ENCODE measurements around the gene ZBTB16.

The ZBTB16 gene

DNA sequence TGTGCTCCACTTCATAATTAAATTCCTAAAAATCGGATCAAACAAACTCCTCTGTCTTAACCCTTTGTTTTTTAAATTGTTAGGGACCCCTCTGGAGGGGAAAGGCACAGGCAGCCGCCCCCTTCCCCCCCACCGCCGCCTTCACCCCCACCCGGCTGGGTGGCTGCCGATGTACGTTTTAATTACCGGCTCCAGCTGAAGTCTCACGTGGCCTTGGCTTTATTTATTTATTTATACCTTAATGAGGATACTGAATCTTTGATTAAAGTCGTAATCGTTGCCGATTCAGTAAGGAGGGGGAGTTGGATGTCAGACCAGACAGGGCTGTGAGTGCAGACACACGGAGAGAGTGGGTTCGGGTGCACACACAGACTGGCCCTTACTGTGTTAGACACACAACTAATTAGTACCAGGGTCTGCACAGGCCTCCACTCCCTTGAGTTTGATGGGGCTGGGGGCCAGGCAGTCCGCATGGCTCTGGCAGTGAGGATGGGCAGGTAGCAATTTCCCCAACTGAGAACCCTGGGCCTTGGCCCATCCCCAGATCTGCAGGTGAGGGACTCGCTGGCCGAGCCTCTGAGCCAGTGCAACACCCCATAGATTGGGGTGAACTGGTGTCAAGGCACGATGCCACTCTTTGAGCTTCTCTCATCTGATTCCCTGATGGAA is 185.3 kb downstream of the ZBTB16 start:
- DNase-seq (ENCODE audit: low read depth) = no peak

DNA sequence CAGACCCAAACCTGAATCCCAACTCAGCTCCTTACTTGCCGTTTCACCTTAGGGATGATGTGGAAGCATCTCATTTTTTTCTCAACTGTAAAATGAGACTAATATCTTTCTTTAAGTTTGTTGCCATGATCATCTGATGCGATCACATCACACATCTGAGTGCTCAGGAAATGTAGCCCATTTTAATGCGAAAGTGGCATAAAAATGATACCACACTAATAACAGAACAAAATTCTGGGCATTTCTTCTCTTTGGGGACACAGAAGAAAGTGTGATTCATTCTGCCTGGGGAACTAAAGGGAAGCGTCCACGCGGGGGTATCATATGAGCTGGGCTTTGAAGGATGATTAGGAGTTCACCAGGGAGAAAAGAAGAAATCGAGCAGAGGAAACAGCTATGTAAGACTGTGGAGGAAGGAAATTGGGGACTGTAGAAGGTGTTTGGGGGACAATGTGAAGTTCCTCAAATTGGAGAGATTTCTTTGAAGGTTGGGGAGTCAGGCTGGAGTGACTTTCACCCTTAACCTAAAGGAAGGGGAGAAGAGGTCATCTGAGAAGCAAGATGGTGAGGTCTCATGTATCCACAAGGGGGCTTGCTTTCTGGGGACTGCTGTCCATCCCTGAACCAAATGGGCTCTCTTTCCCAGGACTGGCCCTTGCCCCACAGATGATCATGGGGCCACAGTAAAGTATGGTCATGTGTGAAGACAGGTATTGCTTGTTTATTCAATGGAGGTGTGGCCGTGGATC is 187.0 kb downstream of the ZBTB16 start:
- DNase-seq (ENCODE audit: low read depth) = no peak

DNA sequence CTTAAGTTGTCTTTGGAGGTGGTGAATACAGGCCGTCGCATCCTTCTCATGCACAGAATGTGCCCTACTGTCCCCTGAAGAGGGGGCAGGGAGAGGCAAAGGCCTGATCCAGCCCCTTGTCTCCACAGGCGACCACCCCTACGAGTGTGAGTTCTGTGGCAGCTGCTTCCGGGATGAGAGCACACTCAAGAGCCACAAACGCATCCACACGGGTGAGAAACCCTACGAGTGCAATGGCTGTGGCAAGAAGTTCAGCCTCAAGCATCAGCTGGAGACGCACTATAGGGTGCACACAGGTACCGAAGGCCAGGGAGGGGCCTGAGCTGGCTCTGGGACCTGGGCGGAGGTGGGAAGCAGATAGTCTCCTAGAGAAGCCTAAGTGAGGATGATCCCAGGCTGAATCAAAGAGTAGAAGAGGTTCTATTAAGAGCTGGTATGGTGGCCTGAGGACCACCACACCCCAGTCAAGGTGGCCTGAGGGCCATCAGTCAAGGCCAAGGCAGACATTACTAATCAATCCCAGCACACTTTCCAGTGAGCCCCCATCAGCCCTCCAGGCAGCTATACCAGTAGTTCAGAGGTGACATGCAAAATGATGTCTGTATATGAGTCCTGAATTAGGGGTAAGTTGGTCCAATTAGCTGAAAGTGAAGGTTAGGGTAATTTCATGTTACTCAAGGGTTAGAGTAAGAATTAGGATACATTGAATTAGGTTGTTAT is 187.7 kb downstream of the ZBTB16 start:
- no peak for DNase-seq (ENCODE audit: low read depth)

DNA sequence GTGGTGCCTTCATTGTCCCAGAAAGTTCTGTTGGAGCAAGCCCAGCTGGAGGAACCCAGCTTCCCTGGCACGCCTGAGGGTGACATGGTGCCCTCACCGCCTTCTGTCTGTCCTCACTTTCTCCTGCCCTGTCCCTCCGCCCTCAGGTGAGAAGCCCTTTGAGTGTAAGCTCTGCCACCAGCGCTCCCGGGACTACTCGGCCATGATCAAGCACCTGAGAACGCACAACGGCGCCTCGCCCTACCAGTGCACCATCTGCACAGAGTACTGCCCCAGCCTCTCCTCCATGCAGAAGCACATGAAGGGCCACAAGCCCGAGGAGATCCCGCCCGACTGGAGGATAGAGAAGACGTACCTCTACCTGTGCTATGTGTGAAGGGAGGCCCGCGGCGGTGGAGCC is 190.7 kb downstream of the ZBTB16 start:
- DNase-seq (ENCODE audit: low read depth) = no peak

DNA sequence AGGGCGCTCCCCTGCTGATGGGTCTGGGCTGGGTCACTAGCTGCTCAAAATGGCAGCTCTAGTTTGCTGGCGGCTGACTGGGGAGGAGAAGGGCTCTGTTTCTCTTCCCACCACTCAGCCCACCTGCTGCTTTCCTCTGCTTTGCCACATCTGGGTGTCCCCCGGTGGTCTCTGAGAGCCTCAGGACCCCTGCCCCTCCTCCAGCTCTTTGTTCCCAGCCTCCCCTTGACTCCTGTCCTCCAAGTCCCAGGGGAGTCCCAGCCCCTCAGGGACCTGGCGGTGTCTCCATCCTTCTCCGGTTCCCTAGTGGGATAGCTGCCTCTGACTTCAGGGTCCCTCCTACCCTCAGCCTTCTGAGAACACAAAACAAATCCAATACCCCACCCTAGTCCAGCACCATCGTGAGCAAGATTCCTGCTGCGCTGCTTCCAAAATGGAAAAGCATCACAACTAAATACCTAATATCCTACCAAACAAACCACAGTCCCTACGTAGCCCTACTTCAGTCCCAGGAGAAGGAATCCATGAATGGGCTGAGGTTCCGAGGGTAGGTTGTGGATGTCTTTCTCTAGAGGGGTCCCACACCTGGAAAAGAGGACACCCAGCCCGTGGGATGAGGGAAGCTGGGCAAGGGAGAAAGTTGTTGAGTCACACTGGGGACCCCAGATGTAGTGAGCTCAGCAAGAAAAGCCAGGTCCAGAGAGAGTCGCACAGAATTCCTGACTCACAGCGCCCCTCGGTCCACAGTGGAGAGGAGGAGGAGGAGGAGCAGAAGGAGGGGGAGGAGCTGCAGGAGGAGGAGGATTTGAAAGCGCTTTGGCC is 191.7 kb downstream of the ZBTB16 start:
- no peak for DNase-seq (ENCODE audit: low read depth)

DNA sequence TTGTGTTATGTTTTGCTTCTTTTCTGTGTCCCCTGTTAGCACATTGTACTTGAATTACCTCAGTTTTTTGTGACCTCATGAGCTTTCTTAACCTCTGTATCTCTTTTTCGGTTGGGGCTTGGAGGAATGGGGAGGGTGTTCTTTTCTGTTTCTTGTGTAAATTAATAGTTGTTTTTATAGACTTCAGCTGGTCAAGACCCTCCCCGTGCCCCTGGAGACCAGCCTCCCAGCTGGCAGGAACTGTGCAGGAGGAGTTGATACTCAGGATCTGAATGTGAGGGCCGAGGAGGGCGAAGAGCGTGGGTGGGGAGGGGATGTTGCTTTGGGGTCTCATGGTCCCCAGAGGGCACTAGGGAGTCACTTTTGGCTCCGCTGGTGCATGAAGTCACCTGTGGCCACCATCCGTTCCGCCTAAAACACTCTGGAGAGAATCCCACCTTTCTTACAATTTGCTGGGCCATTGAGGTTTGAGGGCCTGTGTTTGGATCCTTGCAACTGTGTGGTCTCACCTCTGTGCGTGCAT is 192.4 kb downstream of the ZBTB16 start:
- DNase-seq (ENCODE audit: low read depth) = no peak

DNA sequence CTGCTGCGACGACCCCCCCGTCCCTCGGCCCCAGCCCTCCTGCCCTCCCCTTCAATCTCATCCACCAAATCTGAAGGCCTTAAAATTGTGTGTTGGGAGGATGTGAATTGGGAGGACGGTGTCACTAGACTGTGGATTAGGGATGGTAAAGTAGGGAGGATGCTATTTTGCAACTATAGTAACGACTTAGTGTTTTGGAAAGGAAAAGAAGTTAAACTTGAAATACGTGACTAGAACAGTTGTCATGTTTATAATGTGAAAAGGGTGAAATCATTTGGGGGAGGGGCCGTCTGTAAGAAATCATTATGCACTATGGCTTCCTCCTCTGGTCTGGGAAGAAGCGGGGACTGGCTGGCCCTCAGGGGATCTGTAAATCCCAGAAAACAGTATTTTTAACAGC is 193.3 kb downstream of the ZBTB16 start:
- no peak for DNase-seq (ENCODE audit: low read depth)

DNA sequence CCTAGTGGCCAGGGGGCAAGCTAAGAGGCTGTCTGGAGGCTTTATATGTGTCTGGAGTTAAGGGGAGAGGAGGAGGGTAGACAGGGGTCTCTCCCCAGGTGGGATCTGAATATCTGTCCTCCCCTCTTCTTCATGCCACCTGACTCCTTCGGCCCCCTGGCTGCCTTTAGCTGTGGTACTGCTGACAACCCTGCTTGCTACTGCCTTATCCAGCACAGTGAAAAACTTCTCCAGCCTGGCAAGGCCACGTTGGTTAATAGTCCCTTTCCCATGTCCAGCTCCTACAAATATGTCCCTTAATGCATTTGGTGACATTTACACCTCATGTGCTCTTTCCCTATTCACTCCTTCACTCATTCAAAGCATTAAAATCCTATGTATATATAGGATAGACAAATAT is 194.3 kb downstream of the ZBTB16 start:
- no peak for DNase-seq (ENCODE audit: low read depth)

DNA sequence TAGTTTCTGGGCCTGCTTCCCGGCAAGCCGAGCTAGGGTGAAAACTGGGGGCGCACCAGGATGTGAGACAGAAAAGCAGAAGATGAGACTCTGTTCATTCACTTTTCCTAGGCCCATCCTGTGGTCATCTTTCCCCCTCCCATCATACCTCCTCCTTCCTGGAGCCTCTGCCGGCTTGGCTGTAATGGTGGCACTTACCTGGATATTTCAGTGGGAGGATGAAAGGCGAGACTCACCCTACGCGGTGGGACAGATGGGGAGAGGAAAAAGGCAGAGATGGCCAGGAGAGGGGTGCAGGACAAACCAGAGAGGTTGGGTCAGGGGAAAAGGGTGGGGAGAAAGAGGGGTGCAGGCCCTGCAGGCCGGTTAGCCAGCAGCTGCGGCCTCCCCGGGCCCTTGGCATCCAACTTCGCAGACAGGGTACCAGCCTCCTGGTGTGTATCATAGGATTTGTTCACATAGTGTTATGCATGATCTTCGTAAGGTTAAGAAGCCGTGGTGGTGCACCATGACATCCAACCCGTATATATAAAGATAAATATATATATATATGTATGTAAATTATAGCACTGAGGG is 195.1 kb downstream of the ZBTB16 start:
- DNase-seq (ENCODE audit: low read depth) = no peak

DNA sequence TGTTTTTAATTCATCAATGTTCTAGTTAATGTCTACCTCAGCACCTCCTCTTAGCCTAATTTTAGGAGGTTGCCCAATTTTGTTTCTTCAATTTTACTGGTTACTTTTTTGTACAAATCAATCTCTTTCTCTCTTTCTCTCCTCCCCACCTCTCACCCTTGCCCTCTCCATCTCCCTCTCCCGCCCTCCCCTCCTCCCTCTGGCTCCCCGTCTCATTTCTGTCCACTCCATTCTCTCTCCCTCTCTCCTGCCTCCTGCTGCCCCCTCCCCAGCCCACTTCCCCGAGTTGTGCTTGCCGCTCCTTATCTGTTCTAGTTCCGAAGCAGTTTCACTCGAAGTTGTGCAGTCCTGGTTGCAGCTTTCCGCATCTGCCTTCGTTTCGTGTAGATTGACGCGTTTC is 195.8 kb downstream of the ZBTB16 start:
- no peak for DNase-seq (ENCODE audit: low read depth)

DNA sequence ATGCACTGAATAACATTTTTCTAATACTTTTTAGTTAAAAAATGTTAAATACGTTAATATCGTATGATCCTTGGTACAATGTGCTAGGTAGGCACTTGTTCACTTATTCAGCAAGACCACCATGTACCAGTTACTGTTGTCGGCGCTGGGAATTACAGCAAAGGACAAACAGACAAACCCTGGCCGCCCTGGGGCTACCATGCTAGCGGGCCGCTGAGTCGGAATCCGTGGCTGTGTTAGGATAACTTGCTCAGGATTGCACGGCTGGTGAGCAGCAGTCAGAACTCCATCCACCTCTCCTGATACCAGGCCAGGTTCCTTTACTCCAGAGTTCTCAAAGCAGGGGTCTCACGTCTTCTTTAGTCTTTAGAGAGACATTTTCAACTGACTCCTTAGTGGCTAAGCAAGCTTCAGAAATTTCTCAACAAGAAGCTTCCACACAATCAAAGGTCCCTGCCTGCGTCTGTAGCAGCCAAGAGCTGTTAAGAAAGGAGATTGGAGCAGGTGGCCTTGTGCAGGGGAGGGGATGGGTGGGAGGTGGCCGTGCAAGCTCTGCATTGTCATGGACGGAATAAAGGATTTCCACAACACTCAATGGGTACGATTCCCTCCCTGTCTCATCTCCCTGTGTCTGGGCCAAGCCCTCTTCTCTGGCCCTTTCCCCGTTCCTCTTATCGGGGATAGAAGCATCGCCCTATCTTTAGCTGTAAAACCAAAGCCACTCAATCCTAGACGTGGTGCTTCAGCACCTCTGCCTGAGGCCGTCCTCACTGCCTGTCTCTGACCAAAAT is 196.9 kb downstream of the ZBTB16 start:
- DNase-seq (ENCODE audit: low read depth) = no peak

DNA sequence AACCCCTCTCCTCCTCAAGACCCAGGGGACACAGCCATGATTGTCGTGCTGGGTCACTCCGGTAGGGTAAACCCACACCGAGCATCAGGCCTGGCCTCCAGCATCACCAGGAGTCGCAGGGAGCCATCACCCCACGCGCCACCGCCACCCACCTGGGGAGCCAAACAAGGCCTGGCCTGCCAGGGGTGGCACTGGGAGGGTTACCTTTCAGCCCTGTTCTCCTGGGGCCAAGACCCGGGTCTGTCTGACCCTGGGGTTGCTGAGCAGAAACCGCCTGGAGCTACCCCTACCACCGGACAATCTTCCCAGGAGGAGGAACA is 197.4 kb downstream of the ZBTB16 start:
- DNase-seq (ENCODE audit: low read depth) = no peak

DNA sequence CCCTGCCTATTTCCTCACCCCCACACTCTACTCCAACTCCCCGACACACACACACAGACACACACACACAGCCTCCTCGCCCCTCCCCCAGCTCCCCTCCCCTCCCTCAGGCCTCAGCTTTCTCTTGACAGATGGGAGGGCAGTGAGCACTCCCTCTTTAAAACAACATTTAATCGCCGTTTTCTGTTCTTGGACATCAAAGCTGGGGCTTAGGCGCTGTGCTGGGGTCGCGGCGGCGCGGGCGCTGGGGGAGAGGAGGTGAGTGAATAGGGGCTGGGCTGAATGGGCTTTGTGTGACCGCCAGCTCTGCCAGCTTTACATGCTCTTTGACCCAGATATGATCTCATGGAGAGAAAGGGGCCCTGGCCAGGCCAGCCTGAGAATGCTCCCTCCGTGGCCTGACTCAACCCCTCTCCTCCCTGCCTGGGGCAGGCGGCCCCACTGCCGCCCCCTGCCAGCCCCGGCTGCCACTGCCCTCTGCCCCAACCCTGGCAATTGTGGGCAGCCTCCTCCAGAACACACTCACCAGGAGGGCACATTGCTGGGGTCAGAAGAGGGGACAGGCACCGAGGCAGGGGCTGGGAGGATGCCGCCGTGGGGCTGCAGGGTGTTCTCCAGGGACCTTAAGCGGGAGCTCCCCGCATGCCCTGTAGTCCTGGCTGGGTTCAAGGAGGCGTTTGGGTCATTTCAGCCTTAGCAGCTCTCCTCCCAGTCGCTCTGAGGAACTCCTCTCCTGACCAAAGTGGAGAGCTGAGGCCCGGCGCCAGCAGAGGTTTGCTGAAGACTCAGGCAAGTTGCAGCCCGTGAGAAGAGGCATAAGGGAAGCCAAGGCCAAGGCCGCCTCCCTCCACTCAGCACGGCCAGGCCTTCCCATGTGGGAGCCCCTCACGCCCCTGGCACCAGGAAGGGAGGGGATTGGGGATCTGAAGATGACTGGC is 198.4 kb downstream of the ZBTB16 start:
- DNase-seq (ENCODE audit: low read depth) = no peak

DNA sequence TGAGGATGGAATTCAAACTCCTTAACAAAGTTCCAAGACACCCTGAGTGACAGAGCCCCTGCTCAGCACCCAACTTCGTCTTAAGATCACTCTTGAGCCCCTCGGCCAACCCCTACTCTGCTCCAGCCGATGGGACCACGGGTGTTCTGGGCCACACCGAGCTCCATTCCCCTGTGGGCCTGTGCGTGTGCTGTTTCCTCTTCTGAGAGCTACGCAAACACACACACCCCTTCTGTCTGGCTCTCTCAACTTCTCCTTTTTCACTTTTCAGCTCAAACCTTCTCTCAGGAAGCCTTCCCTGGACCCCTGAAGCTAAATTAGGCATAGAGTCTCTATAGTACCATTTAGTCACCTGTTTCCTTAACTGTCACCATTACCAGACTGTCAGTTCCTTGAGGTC is 199.2 kb downstream of the ZBTB16 start:
- no peak for DNase-seq (ENCODE audit: low read depth)

DNA sequence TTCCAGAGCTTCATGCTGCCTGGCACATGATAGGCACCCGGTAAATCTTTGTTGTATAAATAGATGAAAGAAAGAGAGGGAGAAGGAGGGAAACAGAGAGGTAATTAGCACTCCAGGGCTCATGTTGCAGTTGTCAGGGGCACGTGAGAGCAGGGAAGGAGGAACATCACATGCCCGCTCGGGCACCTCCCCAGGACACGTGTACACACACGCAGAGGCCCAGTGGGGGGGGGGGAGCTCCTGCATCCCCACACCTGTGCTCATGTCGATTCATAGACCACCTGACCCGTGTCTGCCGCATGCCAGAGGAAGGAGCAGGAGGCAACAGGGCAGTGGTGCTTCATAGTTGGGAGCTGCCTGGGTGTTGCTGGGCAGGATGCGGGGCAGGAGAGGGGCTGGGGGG is 199.6 kb downstream of the ZBTB16 start:
- DNase-seq (ENCODE audit: low read depth) = no peak

DNA sequence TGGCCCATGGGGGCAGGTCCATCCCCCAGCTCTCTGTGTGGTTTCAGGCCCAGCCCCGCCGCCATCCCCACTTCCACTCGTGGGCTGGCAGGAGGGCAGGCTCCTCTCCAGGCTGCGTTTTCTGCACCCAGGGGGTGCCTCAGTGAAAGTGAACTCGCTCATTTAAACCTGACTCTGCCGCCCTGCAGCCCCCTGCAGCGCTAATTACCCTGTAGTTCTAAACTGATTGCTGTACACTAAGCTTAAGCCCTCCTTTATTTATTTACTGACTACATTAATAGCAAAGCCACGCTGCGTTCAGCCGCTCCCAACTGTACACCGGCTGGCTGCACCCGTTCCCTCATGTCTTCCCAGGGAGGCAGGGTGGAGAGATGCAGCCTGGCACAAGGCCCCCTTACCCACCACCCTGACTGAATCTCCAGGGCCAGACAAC is 200.1 kb downstream of the ZBTB16 start:
- no peak for DNase-seq (ENCODE audit: low read depth)

DNA sequence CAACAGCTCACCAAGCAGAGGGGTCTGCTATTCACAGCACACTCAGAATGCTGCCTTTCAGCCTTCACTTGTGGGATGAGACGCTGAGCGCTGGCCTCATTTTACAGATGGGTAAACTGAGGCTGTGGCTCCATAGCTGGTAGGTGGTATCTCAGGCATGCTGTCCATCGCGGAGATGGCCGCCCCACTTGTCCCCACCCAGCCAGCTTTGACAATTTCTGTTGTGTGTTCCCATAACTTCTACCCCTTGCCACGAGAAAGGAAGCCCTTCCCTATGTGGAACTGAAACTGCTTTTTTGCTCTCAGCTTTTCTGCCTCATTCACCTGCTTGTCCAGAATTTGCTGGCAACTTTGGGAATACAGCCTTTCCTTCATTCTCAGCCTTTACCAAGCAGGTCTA is 200.6 kb downstream of the ZBTB16 start:
- no peak for DNase-seq (ENCODE audit: low read depth)

DNA sequence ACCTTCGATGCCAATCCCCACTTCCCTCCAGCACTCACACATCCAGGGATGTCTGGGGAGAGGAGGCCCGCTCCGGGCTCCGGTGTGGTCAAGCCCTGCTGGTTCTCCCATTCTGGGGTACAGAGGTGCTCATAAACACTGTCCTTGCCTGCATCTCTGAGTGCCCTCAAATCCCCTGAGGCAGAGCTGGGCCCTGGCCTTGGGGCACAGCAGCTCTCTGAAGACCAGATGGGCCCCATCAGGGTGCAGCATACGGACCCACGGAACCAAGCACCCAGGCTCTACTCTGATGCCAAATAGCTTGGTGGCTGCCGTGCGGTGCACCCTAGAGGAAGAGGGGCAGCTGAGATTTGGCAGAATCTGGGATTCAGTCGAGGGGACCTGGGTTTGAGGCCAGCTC is 201.0 kb downstream of the ZBTB16 start:
- no peak for DNase-seq (ENCODE audit: low read depth)

DNA sequence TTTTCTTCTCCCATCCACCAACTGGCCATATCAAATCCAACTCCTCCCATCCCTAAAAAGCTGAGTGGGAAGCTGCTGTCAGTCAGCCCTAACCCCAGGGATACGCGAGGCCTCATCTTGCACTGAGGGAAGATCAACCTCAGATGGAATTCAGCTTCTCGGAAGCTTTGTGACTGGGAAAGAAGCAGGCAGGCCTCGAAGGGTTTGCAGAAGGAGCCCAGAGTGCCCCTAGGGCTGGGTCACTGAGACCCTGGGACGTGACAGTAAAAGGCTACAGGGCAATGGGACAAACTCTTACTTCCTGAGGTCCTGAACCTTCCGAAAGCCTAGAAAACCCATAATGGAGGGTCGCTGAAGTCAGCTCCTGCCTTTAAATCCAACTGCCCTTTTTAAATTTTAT is 202.3 kb downstream of the ZBTB16 start:
- DNase-seq (ENCODE audit: low read depth) = no peak

Data from stimulated activated CD4-positive, alpha-beta T cell treated with anti-CD3 and anti-CD28 coated beads, Interleukin-2, amount 100 ng/mL, for 4 hours (primary cell).